NCI-H1417 treated with DMSO at 0.1 percent for 48 hours (cell line): ENCODE data around the gene PRKACB.
"Not testable (repeated sequence)": the region's sequence is repeated elsewhere in the genome, so short reads cannot be mapped to it uniquely, and the experiment has no call there.

ENCODE experiments used
- DNase-seq: peaks from one replicate; lab custom pipeline; 2025; lab: John Stamatoyannopoulos, UW

The PRKACB gene

GRCh38 chr1:84269306-84269705, 125.2 kb downstream of the PRKACB start:
- no peak for DNase-seq

GRCh38 chr1:84271441-84272151, 127.5 kb downstream of the PRKACB start:
- no peak for DNase-seq

- DNase-seq = peak; percentile 37
Observed at GRCh38 chr1:84272401-84272800, 128.3 kb downstream of the PRKACB start.

- no peak for DNase-seq
Observed at GRCh38 chr1:84277343-84278059, 133.4 kb downstream of the PRKACB start.

DNA sequence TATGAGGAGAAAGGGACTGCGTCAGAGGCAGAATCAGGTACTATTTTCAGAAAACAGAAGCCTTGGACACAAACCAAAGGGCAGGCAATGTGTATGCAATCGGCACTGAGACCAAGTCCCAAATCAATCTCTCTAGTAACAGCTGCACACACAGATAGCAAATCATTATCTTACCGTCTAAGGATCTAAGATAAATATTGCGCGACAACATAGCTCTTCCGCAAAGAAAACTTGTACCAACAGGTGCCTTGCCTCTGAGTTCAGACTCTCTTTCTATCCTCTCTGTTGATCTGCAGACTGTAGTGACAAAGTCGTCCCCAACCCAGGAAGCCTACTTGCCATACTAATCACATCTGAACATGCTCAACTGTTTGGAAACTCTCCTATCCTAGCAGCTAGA, 134.8 kb downstream of the PRKACB start:
- no peak for DNase-seq

DNA sequence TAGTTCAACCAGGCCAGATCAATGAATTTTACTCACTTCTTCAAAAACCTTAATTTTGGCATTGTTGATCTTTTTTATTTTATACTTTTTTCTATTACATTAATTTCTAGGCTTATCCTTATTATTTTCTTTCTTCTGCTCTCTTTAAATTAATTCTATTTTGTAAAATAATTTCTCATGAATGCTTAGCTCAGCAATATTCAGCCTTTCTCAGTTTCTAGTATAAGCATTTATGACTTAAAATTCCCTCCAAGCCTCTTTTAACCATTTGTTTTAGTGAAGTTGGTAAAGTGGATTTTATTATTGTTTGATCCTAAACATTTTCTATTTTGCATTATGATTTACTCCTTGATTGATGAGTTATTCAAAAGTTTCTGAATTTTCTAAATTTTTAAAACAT, 136.8 kb downstream of the PRKACB start:
- no peak for DNase-seq

DNA sequence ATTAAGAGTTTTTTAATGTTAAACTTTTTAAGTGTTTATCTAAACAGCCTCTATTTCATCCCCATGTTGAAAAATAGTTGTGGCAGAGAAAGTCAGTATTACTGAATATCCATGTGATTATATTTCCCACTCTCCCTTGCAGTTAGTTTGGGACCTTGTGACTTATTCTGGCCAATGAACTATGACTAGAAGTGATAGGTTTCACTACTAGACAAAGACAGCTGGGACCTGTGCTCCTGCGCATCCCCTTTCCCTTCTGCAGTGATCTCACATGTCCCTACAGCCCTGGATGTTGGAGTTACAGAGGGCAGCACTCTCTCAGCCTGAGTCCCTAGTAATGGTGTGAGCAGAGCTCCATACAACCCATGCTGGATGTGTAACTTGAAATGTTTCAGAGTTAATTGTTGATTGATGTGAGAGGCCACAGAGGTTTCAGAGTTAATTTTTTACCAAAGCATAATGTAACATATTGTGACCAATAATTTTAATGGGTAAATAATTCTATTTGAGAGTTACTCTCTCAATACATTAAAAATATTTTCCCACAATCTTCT, 138.8 kb downstream of the PRKACB start:
- DNase-seq = no peak

- DNase-seq = no peak
Observed at GRCh38 chr1:84283381-84283780, 139.3 kb downstream of the PRKACB start.

DNA sequence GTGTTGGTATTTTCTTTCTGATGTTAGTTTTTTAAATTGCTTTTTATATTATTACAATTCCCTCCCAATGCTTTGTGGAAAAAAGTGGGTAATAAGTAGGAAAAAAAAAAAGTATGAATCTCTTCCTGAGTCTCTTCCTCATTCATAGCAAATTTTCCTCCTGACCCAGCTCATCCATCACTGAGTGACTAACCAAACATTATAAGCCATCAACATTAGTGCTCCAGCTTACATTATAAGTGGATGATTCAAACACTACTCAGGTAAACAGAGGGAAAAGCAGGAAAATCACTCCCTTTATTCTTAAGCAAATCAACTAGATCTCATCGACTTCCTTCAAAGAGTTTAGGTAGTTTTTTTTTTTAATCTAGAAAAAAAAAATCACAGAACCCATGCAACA, 142.0 kb downstream of the PRKACB start:
- DNase-seq = no peak

GRCh38 chr1:84287389-84287788, 143.3 kb downstream of the PRKACB start:
- not testable (repeated sequence) for DNase-seq
